K562 treated with DMSO at 1 percent for 48 hours (cell line): ENCODE results near the gene OR13C9. TPM values are rescaled to one million over a fixed set of nuclear protein-coding genes. Genes with fewer than 3 reads are reported as not detected.

Experiments
- total RNA-seq: library from RNA; unstranded; fragments of 300-600 nt; gene quantifications from 2 replicates; pipeline ENCODE4 v1.2.3, GENCODE V29; 2022; ENCODE audit warnings: low replicate concordance; ENCODE audit errors: extremely low read depth

OR13C9 gene
- total RNA-seq, result not detected in 2 replicates

GRCh38 chr9:104618104-104618503 is at the start of gene OR13C9:
Gene OR13C9 (minus strand): TSS chr9:104618204. CDS start chr9:104618204, 0 bp downstream.

DNA sequence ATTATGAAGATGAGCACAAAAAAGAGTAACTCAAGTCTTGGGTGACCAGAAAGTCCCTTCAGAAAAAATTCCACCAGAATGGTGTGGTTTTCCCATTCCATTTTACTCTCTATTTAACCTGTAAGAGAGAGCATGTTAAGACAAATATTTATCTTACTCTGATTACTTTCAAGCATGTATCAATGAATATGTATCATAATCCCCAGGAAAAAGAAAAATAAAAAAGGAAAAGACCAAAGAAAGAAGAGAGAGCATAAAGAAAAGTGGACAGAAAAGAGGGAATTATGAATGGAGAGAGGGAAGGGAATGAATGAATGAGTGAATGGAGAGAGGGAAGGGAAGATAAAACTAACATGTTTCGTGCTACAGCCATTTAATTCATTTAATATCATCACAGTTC is 12.5 kb downstream of the OR13C9 start, which contains the start of gene OR13C2:
Gene OR13C2, minus strand, starts transcription at position 101 of the 400 bp plus-strand sequence. Its CDS starts 0 bp downstream, at position 101.

DNA sequence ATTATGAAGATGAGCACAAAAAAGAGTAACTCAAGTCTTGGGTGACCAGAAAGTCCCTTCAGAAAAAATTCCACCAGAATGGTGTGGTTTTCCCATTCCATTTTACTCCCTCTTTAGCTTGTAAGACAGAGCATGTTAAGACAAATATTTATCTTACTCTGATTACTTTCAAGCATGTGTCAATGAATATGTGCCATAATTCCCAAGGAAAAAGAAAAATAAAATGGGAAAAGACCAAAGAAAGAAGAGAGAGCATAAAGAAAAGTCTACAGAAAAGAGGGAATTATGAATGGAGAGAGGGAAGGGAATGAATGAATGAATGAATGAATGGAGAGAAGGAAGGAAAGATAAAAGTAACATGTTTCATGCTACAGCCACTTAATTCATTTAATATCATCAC is 18.7 kb downstream of the OR13C9 start, which contains the start of gene OR13C5:
Gene OR13C5, minus strand, starts transcription at position 101 of the 400 bp plus-strand sequence. Its CDS starts 0 bp downstream, at position 101.

GRCh38 chr9:104568868-104569267 is 49.1 kb downstream of the OR13C9 start, which contains the start of gene OR13C8:
Gene OR13C8 (plus strand): TSS chr9:104569168. CDS start chr9:104569168, 0 bp downstream.

Other genes with a start within 250 kb of the OR13C9 start
- not detected in 2 replicates for gene OR13F1, start 113.9 kb downstream of the OR13C9 start, total RNA-seq
- gene OR13C4, start 91.0 kb downstream of the OR13C9 start, total RNA-seq, result not detected in 2 replicates
- gene OR13C3, start 81.3 kb downstream of the OR13C9 start, total RNA-seq, result not detected in 2 replicates
- not detected in 2 replicates for gene OR13C8, start 49.0 kb downstream of the OR13C9 start, total RNA-seq
- gene OR13C5, start 18.8 kb downstream of the OR13C9 start, total RNA-seq, result not detected in 2 replicates
- not detected in 2 replicates for gene OR13C2, start 12.6 kb downstream of the OR13C9 start, total RNA-seq
- not detected in 2 replicates for gene OR13D1, start 76.3 kb upstream of the OR13C9 start, total RNA-seq
- not detected in 2 replicates for gene NIPSNAP3A, start 129.5 kb upstream of the OR13C9 start, total RNA-seq
- gene NIPSNAP3B, start 145.9 kb upstream of the OR13C9 start, total RNA-seq, result not detected in 2 replicates